ENCODE results near the gene STXBP5.

Gene STXBP5

GRCh38 chr6:147281895-147282565 lies 77.8 kb downstream of the STXBP5 start:
- H3K36me3 ChIP-seq (ENCODE audit: control insufficient read depth in 1 of 2, insufficient read depth in 2 of 2, low read length in 2 of 2): peaks cover 0 to 13% of the 10 kb centered on the region in 2 donors
- no peak overlapping the region for H3K9ac ChIP-seq (ENCODE audit: low read depth in 1 of 2, low read length in 2 of 2)
- H3K4me1 ChIP-seq (ENCODE audit: control insufficient read depth in 1 of 2, insufficient read depth in 2 of 2, low read length in 2 of 2): peaks cover 17 to 35% of the 10 kb centered on the region in 2 donors
- no peaks in the 10 kb centered on the region for H3K9me3 ChIP-seq (ENCODE audit: control insufficient read depth in 1 of 2, low read length in 2 of 2)
- H3K27me3 ChIP-seq (ENCODE audit: control insufficient read depth in 1 of 2, insufficient read depth in 2 of 2, low read length in 2 of 2): no peaks in the 10 kb centered on the region
- H3K27ac ChIP-seq (ENCODE audit: low read depth, low read length): no peak overlapping the region
- H3K4me3 ChIP-seq (ENCODE audit: low read depth in 1 of 2, low read length in 2 of 2): no peak overlapping the region

- Histone ChIP-seq H3K9ac (ENCODE audit: low read depth in 1 of 2, low read length in 2 of 2) (no peak overlapping the region), H3K4me3 (ENCODE audit: low read depth in 1 of 2, low read length in 2 of 2) (no peak overlapping the region), H3K27me3 (ENCODE audit: control insufficient read depth in 1 of 2, insufficient read depth in 2 of 2, low read length in 2 of 2) (no peaks in the 10 kb centered on the region), H3K36me3 (ENCODE audit: control insufficient read depth in 1 of 2, insufficient read depth in 2 of 2, low read length in 2 of 2) (peaks cover 0 to 13% of the 10 kb centered on the region in 2 donors), H3K4me1 (ENCODE audit: control insufficient read depth in 1 of 2, insufficient read depth in 2 of 2, low read length in 2 of 2) (peaks cover 17 to 35% of the 10 kb centered on the region in 2 donors), H3K27ac (ENCODE audit: low read depth, low read length) (no peak overlapping the region), H3K9me3 (ENCODE audit: control insufficient read depth in 1 of 2, low read length in 2 of 2) (no peaks in the 10 kb centered on the region)
Observed at GRCh38 chr6:147282566-147282959, 78.3 kb downstream of the STXBP5 start.

DNA sequence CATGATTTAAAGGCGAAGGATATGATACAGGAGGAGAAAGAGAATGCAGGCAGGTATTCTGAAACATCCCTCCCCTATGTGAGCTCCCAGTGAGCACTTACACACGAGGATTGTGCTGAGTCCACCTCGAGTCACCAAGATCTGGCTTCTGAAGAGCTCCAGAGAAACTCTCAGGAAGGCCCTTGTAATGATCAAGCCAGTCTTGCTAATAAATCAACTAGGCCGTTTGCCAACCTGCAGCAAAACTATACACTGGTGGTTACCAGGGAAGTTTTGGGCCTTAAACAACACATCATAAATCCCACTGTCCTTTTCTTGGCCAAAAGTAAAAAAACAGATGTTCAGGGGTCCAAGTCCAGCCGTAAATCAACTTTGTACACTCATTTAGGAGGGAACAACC lies 79.2 kb downstream of the STXBP5 start:
- H3K9me3 ChIP-seq (ENCODE audit: control insufficient read depth in 1 of 2, low read length in 2 of 2): no peaks in the 10 kb centered on the region
- no peaks in the 10 kb centered on the region for H3K27me3 ChIP-seq (ENCODE audit: control insufficient read depth in 1 of 2, insufficient read depth in 2 of 2, low read length in 2 of 2)
- peaks cover 0 to 9% of the 10 kb centered on the region in 2 donors for H3K36me3 ChIP-seq (ENCODE audit: control insufficient read depth in 1 of 2, insufficient read depth in 2 of 2, low read length in 2 of 2)
- no peak overlapping the region for H3K9ac ChIP-seq (ENCODE audit: low read depth in 1 of 2, low read length in 2 of 2)
- no peak overlapping the region for H3K27ac ChIP-seq (ENCODE audit: low read depth, low read length)
- H3K4me1 ChIP-seq (ENCODE audit: control insufficient read depth in 1 of 2, insufficient read depth in 2 of 2, low read length in 2 of 2): peaks cover 17 to 40% of the 10 kb centered on the region in 2 donors
- no peak overlapping the region for H3K4me3 ChIP-seq (ENCODE audit: low read depth in 1 of 2, low read length in 2 of 2)

DNA sequence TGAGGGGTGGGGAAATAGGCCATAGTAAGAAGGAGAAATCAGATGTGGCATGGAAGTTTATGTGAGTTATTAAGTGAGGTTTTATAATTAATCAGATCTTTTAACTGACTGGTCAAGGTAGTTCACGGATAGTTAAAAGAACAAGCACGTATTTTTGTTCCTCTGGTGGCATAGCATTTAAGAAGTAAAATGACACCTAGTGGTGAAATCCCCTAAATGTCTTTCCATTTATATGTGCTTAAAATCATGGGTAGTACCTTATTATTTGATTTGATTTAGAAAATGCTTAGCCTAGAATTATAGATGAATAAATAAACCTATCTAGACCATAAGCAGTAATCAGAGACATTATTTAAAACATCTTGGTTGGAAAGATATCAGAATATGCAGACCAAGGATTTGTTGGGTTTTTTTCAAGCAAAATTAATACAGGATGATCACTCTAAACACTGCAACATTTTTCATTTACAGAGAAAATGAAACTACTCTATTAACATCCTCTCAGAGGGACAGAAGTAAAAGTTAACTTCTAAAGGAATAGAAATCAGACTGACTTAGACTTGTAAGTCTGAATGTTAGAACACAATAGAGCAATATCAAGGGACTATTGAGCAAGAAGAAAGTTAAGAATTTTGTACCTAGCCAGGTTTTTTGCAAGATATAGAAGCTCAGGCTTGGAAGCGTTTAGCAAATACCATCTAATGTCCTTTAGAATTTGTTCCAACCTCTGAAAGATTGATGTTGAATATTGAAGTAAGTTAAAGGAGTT lies 81.1 kb downstream of the STXBP5 start:
- no peaks in the 10 kb centered on the region for H3K27me3 ChIP-seq (ENCODE audit: control insufficient read depth in 1 of 2, insufficient read depth in 2 of 2, low read length in 2 of 2)
- no peak overlapping the region for H3K4me3 ChIP-seq (ENCODE audit: low read depth in 1 of 2, low read length in 2 of 2)
- no peak overlapping the region for H3K9ac ChIP-seq (ENCODE audit: low read depth in 1 of 2, low read length in 2 of 2)
- peaks cover 17 to 40% of the 10 kb centered on the region in 2 donors for H3K4me1 ChIP-seq (ENCODE audit: control insufficient read depth in 1 of 2, insufficient read depth in 2 of 2, low read length in 2 of 2)
- no peak overlapping the region for H3K27ac ChIP-seq (ENCODE audit: low read depth, low read length)
- peaks cover 4 to 9% of the 10 kb centered on the region in 2 donors for H3K36me3 ChIP-seq (ENCODE audit: control insufficient read depth in 1 of 2, insufficient read depth in 2 of 2, low read length in 2 of 2)
- H3K9me3 ChIP-seq (ENCODE audit: control insufficient read depth in 1 of 2, low read length in 2 of 2): no peaks in the 10 kb centered on the region

DNA sequence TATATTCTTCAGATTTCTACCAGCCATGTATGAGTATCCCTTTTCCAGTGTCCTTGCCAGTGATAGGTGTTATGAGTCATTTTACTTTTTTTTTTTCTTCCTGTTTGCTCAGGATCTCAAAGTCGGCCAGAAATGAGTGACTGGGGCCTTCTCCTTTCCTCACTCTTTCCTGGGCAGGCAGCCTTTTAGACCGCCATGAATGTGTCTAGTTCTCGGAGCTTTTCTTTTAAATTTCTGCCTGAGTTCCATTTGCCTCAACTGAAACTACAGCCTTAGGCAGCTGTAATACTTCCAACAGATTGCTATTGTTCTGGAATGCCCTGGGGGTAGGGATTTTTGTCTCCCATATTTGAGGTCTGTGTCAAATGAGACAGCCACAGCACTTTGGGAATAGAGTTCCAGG lies 83.7 kb downstream of the STXBP5 start:
- H3K4me3 ChIP-seq (ENCODE audit: low read depth in 1 of 2, low read length in 2 of 2): no peak overlapping the region
- H3K36me3 ChIP-seq (ENCODE audit: control insufficient read depth in 1 of 2, insufficient read depth in 2 of 2, low read length in 2 of 2): peaks cover 4 to 9% of the 10 kb centered on the region in 2 donors
- H3K27ac ChIP-seq (ENCODE audit: low read depth, low read length): no peak overlapping the region
- H3K9me3 ChIP-seq (ENCODE audit: control insufficient read depth in 1 of 2, low read length in 2 of 2): no peaks in the 10 kb centered on the region
- no peaks in the 10 kb centered on the region for H3K27me3 ChIP-seq (ENCODE audit: control insufficient read depth in 1 of 2, insufficient read depth in 2 of 2, low read length in 2 of 2)
- no peak overlapping the region for H3K9ac ChIP-seq (ENCODE audit: low read depth in 1 of 2, low read length in 2 of 2)
- peaks cover 14 to 28% of the 10 kb centered on the region in 2 donors for H3K4me1 ChIP-seq (ENCODE audit: control insufficient read depth in 1 of 2, insufficient read depth in 2 of 2, low read length in 2 of 2)

DNA sequence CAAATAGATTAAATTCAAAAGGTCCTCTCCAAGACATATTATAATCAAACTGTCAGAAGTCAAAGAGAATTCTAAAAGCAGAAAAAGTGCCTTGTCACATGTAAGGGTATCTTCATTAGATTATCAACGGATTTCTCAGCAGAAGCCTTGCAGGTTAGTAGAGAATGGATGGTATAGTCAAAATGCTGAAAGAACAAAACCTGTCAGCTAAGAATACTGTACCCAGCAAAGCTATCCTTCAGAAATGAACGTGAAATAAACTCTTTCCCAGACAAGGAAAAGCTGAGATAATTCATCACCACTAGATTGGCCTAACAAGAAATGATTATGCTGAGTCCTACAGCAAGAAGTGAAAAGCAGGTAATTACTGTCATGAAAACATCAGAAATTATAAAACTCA lies 92.9 kb downstream of the STXBP5 start:
- peaks cover 17 to 29% of the 10 kb centered on the region in 2 donors for H3K9me3 ChIP-seq (ENCODE audit: control insufficient read depth in 1 of 2, low read length in 2 of 2)
- no peak overlapping the region for H3K9ac ChIP-seq (ENCODE audit: low read depth in 1 of 2, low read length in 2 of 2)
- no peaks in the 10 kb centered on the region for H3K27me3 ChIP-seq (ENCODE audit: control insufficient read depth in 1 of 2, insufficient read depth in 2 of 2, low read length in 2 of 2)
- H3K36me3 ChIP-seq (ENCODE audit: control insufficient read depth in 1 of 2, insufficient read depth in 2 of 2, low read length in 2 of 2): peaks cover 23 to 39% of the 10 kb centered on the region in 2 donors
- H3K27ac ChIP-seq (ENCODE audit: low read depth, low read length): no peak overlapping the region
- H3K4me3 ChIP-seq (ENCODE audit: low read depth in 1 of 2, low read length in 2 of 2): no peak overlapping the region
- no peaks in the 10 kb centered on the region for H3K4me1 ChIP-seq (ENCODE audit: control insufficient read depth in 1 of 2, insufficient read depth in 2 of 2, low read length in 2 of 2)

DNA sequence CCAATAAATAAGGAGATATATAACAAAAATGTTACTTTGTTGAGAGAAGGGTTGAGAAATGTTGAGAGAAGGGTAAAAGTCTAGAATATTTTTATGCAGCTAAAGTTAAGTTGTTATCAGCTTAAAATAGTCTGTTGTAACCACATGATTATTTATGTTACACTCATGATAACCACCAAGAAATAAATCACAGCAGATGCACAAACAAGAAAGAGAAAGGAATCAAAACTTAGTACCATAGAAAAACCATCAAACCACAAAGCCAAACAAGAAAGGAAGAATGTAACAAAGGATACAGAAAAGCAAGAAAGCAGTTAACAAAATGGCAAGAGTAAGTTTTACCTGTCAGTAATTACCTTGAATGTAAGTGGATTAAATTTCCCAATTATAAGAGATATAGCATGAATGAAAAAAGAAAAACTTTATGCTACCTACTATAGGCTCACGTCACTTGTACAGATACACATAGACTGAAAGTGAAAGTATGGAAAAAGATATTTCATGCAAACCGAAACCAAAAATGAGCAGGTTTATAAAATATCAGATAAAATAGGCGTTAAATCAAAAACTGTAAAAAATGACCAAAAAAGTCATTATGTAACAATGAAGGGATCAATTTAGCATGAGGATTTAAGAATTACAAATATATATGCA lies 93.6 kb downstream of the STXBP5 start:
- no peaks in the 10 kb centered on the region for H3K27me3 ChIP-seq (ENCODE audit: control insufficient read depth in 1 of 2, insufficient read depth in 2 of 2, low read length in 2 of 2)
- H3K27ac ChIP-seq (ENCODE audit: low read depth, low read length): no peak overlapping the region
- H3K4me3 ChIP-seq (ENCODE audit: low read depth in 1 of 2, low read length in 2 of 2): no peak overlapping the region

DNA sequence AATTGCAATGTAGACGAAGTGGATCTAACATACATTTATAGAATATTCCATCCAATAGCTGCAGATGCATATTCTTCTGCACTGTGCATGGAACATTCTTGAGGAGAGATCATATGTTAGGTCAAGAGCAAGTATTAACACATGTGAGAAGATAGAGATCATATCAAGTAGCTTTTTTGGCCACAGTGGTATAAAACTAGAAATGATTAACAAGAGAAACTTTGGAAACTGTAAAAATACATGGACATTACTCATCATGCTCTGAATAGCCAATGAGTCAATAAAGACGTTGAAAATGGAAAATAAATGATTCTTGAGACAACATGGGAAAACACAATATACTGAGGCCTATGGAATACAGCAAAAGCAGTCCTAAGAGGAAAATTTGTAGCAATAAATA lies 94.2 kb downstream of the STXBP5 start:
- H3K9me3 ChIP-seq (ENCODE audit: control insufficient read depth in 1 of 2, low read length in 2 of 2): peaks cover 19 to 32% of the 10 kb centered on the region in 2 donors
- H3K27me3 ChIP-seq (ENCODE audit: control insufficient read depth in 1 of 2, insufficient read depth in 2 of 2, low read length in 2 of 2): no peaks in the 10 kb centered on the region
- H3K27ac ChIP-seq (ENCODE audit: low read depth, low read length): no peak overlapping the region
- H3K4me1 ChIP-seq (ENCODE audit: control insufficient read depth in 1 of 2, insufficient read depth in 2 of 2, low read length in 2 of 2): no peaks in the 10 kb centered on the region
- H3K9ac ChIP-seq (ENCODE audit: low read depth in 1 of 2, low read length in 2 of 2): no peak overlapping the region
- H3K4me3 ChIP-seq (ENCODE audit: low read depth in 1 of 2, low read length in 2 of 2): no peak overlapping the region
- H3K36me3 ChIP-seq (ENCODE audit: control insufficient read depth in 1 of 2, insufficient read depth in 2 of 2, low read length in 2 of 2): peaks cover 29 to 33% of the 10 kb centered on the region in 2 donors

More for the DNA sequence above, 93.6 kb downstream of the STXBP5 start:
- no peaks in the 10 kb centered on the region for H3K4me1 ChIP-seq (ENCODE audit: control insufficient read depth in 1 of 2, insufficient read depth in 2 of 2, low read length in 2 of 2)
- peaks cover 17 to 29% of the 10 kb centered on the region in 2 donors for H3K9me3 ChIP-seq (ENCODE audit: control insufficient read depth in 1 of 2, low read length in 2 of 2)
- H3K36me3 ChIP-seq (ENCODE audit: control insufficient read depth in 1 of 2, insufficient read depth in 2 of 2, low read length in 2 of 2): peaks cover 23 to 39% of the 10 kb centered on the region in 2 donors
- H3K9ac ChIP-seq (ENCODE audit: low read depth in 1 of 2, low read length in 2 of 2): no peak overlapping the region

- no peaks in the 10 kb centered on the region for H3K4me1 ChIP-seq (ENCODE audit: control insufficient read depth in 1 of 2, insufficient read depth in 2 of 2, low read length in 2 of 2)
- H3K4me3 ChIP-seq (ENCODE audit: low read depth in 1 of 2, low read length in 2 of 2): no peak overlapping the region
- no peak overlapping the region for H3K9ac ChIP-seq (ENCODE audit: low read depth in 1 of 2, low read length in 2 of 2)
- peaks cover 30 to 32% of the 10 kb centered on the region in 2 donors for H3K36me3 ChIP-seq (ENCODE audit: control insufficient read depth in 1 of 2, insufficient read depth in 2 of 2, low read length in 2 of 2)
- H3K9me3 ChIP-seq (ENCODE audit: control insufficient read depth in 1 of 2, low read length in 2 of 2): peaks cover 21 to 38% of the 10 kb centered on the region in 2 donors
- H3K27ac ChIP-seq (ENCODE audit: low read depth, low read length): no peak overlapping the region
- no peaks in the 10 kb centered on the region for H3K27me3 ChIP-seq (ENCODE audit: control insufficient read depth in 1 of 2, insufficient read depth in 2 of 2, low read length in 2 of 2)
Observed at GRCh38 chr6:147299035-147299434, 94.8 kb downstream of the STXBP5 start.

DNA sequence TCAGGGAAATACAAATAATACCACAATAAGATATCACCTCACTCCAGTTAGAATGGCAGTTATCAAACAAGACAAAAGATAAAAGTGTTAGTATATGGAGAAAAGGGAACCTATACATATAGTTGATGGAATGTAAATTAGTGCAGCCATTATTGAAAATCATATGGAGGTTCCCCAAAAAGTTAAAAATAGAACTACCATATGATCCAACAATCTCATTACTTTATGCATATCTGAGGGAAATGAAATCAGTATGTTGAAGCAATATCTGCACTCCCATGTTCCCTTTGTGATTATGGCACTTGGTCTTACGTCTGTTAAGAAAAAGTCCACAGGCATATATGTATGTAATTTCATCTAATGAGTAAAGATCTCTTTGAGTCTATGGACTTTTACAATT lies 96.9 kb downstream of the STXBP5 start:
- Histone ChIP-seq H3K4me3 (ENCODE audit: low read depth in 1 of 2, low read length in 2 of 2) (no peak overlapping the region), H3K4me1 (ENCODE audit: control insufficient read depth in 1 of 2, insufficient read depth in 2 of 2, low read length in 2 of 2) (no peaks in the 10 kb centered on the region), H3K9ac (ENCODE audit: low read depth in 1 of 2, low read length in 2 of 2) (no peak overlapping the region), H3K27me3 (ENCODE audit: control insufficient read depth in 1 of 2, insufficient read depth in 2 of 2, low read length in 2 of 2) (no peaks in the 10 kb centered on the region), H3K9me3 (ENCODE audit: control insufficient read depth in 1 of 2, low read length in 2 of 2) (peaks cover 16 to 36% of the 10 kb centered on the region in 2 donors), H3K27ac (ENCODE audit: low read depth, low read length) (no peak overlapping the region), H3K36me3 (ENCODE audit: control insufficient read depth in 1 of 2, insufficient read depth in 2 of 2, low read length in 2 of 2) (peaks cover 20 to 26% of the 10 kb centered on the region in 2 donors)

All from duodenal mucosa (tissue), 2 donors.